Measurements from ENCODE around the gene MISP3. TPM values are rescaled to one million over a fixed set of nuclear protein-coding genes. Genes with fewer than 3 reads are reported as not detected.

MISP3 gene
- total RNA-seq, 1 donor from 2014 or later = 8.1 TPM

GRCh38 chr19:14101003-14101545 is 28.5 kb downstream of the MISP3 start:
- intact Hi-C loops (cut with micrococcal nuclease) = no loop called here

GRCh38 chr19:14102102-14102696 is 29.6 kb downstream of the MISP3 start:
- Histone ChIP-seq H3K27me3 (ENCODE audit: low read depth) (no peaks in the 10 kb centered on the region), H3K4me3 (no peak overlapping the region), H3K27ac (replicated peaks) (peak overlapping the region; percentile 60), H3K4me1 (peaks cover 32% of the 10 kb centered on the region), H3K36me3 (peaks cover 96% of the 10 kb centered on the region), H3K9me3 (replicated peaks) (no peaks in the 10 kb centered on the region)
- intact Hi-C loops (cut with micrococcal nuclease) = no loop called here
- DNase-seq = no peak
- TF ChIP-seq CTCF (IDR thresholded peaks at IDR 0.05; ENCODE audit: borderline replicate concordance) = no peak

More at GRCh38 chr19:14101003-14101545, 28.5 kb downstream of the MISP3 start:
- DNase-seq = no peak
- Histone ChIP-seq H3K4me3 (no peak overlapping the region), H3K4me1 (peaks cover 24% of the 10 kb centered on the region), H3K9me3 (replicated peaks) (no peaks in the 10 kb centered on the region), H3K27me3 (ENCODE audit: low read depth) (no peaks in the 10 kb centered on the region), H3K27ac (replicated peaks) (peak overlapping the region; percentile 60), H3K36me3 (peaks cover 100% of the 10 kb centered on the region)
- TF ChIP-seq CTCF (IDR thresholded peaks at IDR 0.05; ENCODE audit: borderline replicate concordance) = no peak

GRCh38 chr19:14102756-14103155 is 30.2 kb downstream of the MISP3 start:
- Histone ChIP-seq H3K27me3 (ENCODE audit: low read depth) (no peaks in the 10 kb centered on the region), H3K9me3 (replicated peaks) (no peaks in the 10 kb centered on the region), H3K4me1 (peaks cover 37% of the 10 kb centered on the region), H3K4me3 (no peak overlapping the region), H3K27ac (replicated peaks) (peak overlapping the region; percentile 60), H3K36me3 (peaks cover 90% of the 10 kb centered on the region)
- TF ChIP-seq CTCF (IDR thresholded peaks at IDR 0.05; ENCODE audit: borderline replicate concordance) = no peak
- DNase-seq = no peak
- intact Hi-C loops (cut with micrococcal nuclease) = no loop called here

GRCh38 chr19:14103310-14103709 is 30.7 kb downstream of the MISP3 start:
- Histone ChIP-seq H3K27me3 (ENCODE audit: low read depth) (no peaks in the 10 kb centered on the region), H3K4me3 (no peak overlapping the region), H3K36me3 (peaks cover 85% of the 10 kb centered on the region), H3K27ac (replicated peaks) (peak overlapping the region; percentile 60), H3K4me1 (peaks cover 43% of the 10 kb centered on the region), H3K9me3 (replicated peaks) (no peaks in the 10 kb centered on the region)
- DNase-seq = no peak
- no peak for TF ChIP-seq CTCF (IDR thresholded peaks at IDR 0.05; ENCODE audit: borderline replicate concordance)
- intact Hi-C loops (cut with micrococcal nuclease) = no loop called here

GRCh38 chr19:14105680-14106079 is 33.1 kb downstream of the MISP3 start:
- no peak for DNase-seq
- H3K36me3 ChIP-seq = peaks cover 61% of the 10 kb centered on the region

More at GRCh38 chr19:14105680-14106079, 33.1 kb downstream of the MISP3 start:
- intact Hi-C loops (cut with micrococcal nuclease) = no loop called here
- peak overlapping the region; percentile 100 for H3K27ac ChIP-seq (replicated peaks)
- peaks cover 58% of the 10 kb centered on the region for H3K4me1 ChIP-seq
- no peaks in the 10 kb centered on the region for H3K9me3 ChIP-seq (replicated peaks)
- no peak overlapping the region for H3K4me3 ChIP-seq
- no peaks in the 10 kb centered on the region for H3K27me3 ChIP-seq (ENCODE audit: low read depth)
- no peak for TF ChIP-seq CTCF (IDR thresholded peaks at IDR 0.05; ENCODE audit: borderline replicate concordance)
